VCaP (cell line): ENCODE measurements around the gene SCN10A.

Experiments
- H3K27ac ChIP-seq: fragments of 450-650 bp; 2 replicates; pipeline ENCODE4 v1.5.1; 2017
- CTCF ChIP-seq: fragments of 450-650 bp; conservative IDR thresholded peaks from 2 replicates; pipeline ENCODE4 v1.5.1; 2017; ENCODE audit warnings: mild to moderate bottlenecking, moderate library complexity

Gene SCN10A

GRCh38 chr3:38835939-38836338 is 19.9 kb upstream of the SCN10A start:
- no peak for TF ChIP-seq CTCF
- H3K27ac ChIP-seq = no peak overlapping the region

GRCh38 chr3:38834717-38835116 is 18.7 kb upstream of the SCN10A start:
- no peak overlapping the region for H3K27ac ChIP-seq
- no peak for TF ChIP-seq CTCF

- no peak for TF ChIP-seq CTCF
- no peak overlapping the region for H3K27ac ChIP-seq
These were observed 18.1 kb upstream of the SCN10A start for GRCh38 chr3:38834110-38834509.

GRCh38 chr3:38829404-38829803 is 13.4 kb upstream of the SCN10A start:
- H3K27ac ChIP-seq = no peak overlapping the region
- no peak for TF ChIP-seq CTCF

- no peak overlapping the region for H3K27ac ChIP-seq
- no peak for TF ChIP-seq CTCF
These were observed 12.7 kb upstream of the SCN10A start for GRCh38 chr3:38828681-38829080.

- no peak overlapping the region for H3K27ac ChIP-seq
- TF ChIP-seq CTCF = no peak
These were observed 11.8 kb upstream of the SCN10A start for GRCh38 chr3:38827791-38828190.

GRCh38 chr3:38826001-38826400 is 10.0 kb upstream of the SCN10A start:
- TF ChIP-seq CTCF = no peak

GRCh38 chr3:38824349-38824748 is 8.3 kb upstream of the SCN10A start:
- TF ChIP-seq CTCF = no peak

More at GRCh38 chr3:38826001-38826400, 10.0 kb upstream of the SCN10A start:
- H3K27ac ChIP-seq = no peak overlapping the region

More at GRCh38 chr3:38824349-38824748, 8.3 kb upstream of the SCN10A start:
- no peak overlapping the region for H3K27ac ChIP-seq
